ENCODE measurements around the gene CFAP46. TPM values are rescaled to one million over a fixed set of nuclear protein-coding genes. Genes with fewer than 3 reads are reported as not detected.

The CFAP46 gene
- polyA plus RNA-seq, 3 donors: 0.07 TPM; not detected in 2

DNA sequence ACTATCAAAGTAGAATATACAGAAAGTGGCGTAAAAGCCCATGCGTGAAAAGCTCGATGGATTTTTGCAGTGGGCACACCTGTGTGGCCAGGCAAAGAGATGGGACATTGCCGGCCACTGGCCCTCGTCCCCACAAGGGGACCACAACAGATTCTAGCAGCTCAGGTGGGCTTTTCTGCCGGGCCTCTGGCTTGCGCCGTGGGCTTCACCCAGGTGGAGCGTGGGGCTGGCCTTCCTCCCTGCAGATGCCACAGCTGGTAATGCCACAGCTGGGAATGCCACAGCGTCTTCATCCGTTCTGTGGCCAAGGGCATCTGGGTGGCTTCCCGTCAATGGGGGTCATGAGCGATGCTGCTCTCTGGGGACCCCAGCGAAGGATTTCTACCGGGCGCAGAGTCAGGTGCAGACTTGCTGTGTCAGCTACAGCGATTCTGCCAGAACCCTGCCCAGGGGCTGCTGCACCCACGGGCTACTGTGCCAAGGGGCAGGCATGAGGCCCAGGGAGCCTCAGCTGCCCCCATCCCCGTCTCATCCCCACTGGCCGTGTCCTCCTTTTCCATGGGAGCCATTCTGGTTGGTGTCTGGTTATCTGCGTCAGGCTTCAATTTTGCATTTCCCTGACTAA lies 103.9 kb downstream of the CFAP46 start:
- peaks cover 14 to 24% (median 19%) of the 10 kb centered on the region in 7 donors for H3K9me3 Mint-ChIP-seq
- Histone ChIP-seq H3K79me2 (ENCODE audit: insufficient read depth, low read length) (no peaks in the 10 kb centered on the region), H3K9ac (ENCODE audit: insufficient read depth, low read length, poor library complexity, severe bottlenecking) (no peak overlapping the region), H3K4me3 (replicated peaks in 1 of 3; ENCODE audit: low read depth in 2 of 3, low read length in 3 of 3) (no peak overlapping the region), H3K4me2 (replicated peaks; ENCODE audit: extremely low read depth, low read length, poor library complexity, severe bottlenecking) (no peak overlapping the region), H4K20me1 (ENCODE audit: insufficient read depth, low read length) (no peaks in the 10 kb centered on the region), H3K27me3 (ENCODE audit: control insufficient read depth in 2 of 2, insufficient read depth in 2 of 2, low read length in 2 of 2) (no peaks in the 10 kb centered on the region), H3K9me3 (replicated peaks in 1 of 2; ENCODE audit: control insufficient read depth in 1 of 2, insufficient read depth in 1 of 2, low read length in 2 of 2) (peaks cover 14 to 27% of the 10 kb centered on the region in 2 donors), H3K27ac (ENCODE audit: low read depth in 1 of 2, low read length in 2 of 2) (no peak overlapping the region), H2AFZ (ENCODE audit: insufficient read depth, low read depth, low read length, poor library complexity, severe bottlenecking) (no peak overlapping the region), H3K36me3 (replicated peaks in 1 of 2; ENCODE audit: control insufficient read depth in 1 of 2, insufficient read depth in 2 of 2, low read length in 2 of 2) (no peaks in the 10 kb centered on the region), H3K4me1 (ENCODE audit: control insufficient read depth in 1 of 2, insufficient read depth in 2 of 2, low read length in 2 of 2) (no peaks in the 10 kb centered on the region)
- TF ChIP-seq, protein P1, sequence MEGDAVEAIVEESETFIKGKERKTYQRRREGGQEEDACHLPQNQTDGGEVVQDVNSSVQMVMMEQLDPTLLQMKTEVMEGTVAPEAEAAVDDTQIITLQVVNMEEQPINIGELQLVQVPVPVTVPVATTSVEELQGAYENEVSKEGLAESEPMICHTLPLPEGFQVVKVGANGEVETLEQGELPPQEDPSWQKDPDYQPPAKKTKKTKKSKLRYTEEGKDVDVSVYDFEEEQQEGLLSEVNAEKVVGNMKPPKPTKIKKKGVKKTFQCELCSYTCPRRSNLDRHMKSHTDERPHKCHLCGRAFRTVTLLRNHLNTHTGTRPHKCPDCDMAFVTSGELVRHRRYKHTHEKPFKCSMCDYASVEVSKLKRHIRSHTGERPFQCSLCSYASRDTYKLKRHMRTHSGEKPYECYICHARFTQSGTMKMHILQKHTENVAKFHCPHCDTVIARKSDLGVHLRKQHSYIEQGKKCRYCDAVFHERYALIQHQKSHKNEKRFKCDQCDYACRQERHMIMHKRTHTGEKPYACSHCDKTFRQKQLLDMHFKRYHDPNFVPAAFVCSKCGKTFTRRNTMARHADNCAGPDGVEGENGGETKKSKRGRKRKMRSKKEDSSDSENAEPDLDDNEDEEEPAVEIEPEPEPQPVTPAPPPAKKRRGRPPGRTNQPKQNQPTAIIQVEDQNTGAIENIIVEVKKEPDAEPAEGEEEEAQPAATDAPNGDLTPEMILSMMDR (IDR thresholded peaks at IDR 0.05): no peak
- H3K27me3 Mint-ChIP-seq (ENCODE audit: low read depth in 3 of 3): peaks cover 1 to 5% (median 3%) of the 10 kb centered on the region in 3 donors
- no peak overlapping the region for H3K4me3 Mint-ChIP-seq
- H3K36me3 Mint-ChIP-seq: no peaks in the 10 kb centered on the region
- DNase-seq: no peak
- WGBS (ENCODE audit: insufficient coverage): 93% methylated on average over 21 of the region's 21 CpGs
- no peaks in the 10 kb centered on the region for H3K4me1 Mint-ChIP-seq
- H3K27ac Mint-ChIP-seq: no peak overlapping the region
- intact Hi-C loops (cut with micrococcal nuclease): no loop called here

DNA sequence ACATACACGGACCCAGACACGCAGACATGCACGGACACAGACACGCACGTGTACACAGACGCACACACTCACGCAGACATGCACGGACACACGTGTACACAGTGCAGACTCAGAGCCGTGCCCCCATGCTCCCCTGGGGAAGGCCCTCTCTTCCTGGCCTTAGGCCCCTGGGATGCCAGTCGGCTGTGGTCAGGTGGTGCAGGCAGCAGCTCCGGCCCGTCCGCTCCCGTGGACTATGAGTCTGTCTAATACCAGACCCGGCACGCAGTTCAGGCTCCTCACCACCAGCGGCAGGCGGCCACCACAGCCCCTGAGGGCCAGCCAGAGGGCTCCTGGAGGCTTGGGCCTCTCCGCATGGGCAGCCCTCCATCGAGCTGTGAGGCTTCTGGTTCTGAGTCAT lies 104.5 kb downstream of the CFAP46 start:
- H3K4me2 ChIP-seq (replicated peaks; ENCODE audit: extremely low read depth, low read length, poor library complexity, severe bottlenecking): no peak overlapping the region
- no peak overlapping the region for H3K4me3 ChIP-seq (replicated peaks in 1 of 3; ENCODE audit: low read depth in 2 of 3, low read length in 3 of 3)
- no peak overlapping the region for H2AFZ ChIP-seq (ENCODE audit: insufficient read depth, low read depth, low read length, poor library complexity, severe bottlenecking)
- Mint-ChIP-seq H3K27ac (no peak overlapping the region), H3K36me3 (no peaks in the 10 kb centered on the region), H3K9me3 (peaks cover 13 to 21% (median 15%) of the 10 kb centered on the region in 7 donors), H3K4me1 (no peaks in the 10 kb centered on the region), H3K27me3 (ENCODE audit: low read depth in 3 of 3) (peaks cover 1 to 5% (median 2%) of the 10 kb centered on the region in 3 donors), H3K4me3 (no peak overlapping the region)
- no peak overlapping the region for H3K27ac ChIP-seq (ENCODE audit: low read depth in 1 of 2, low read length in 2 of 2)
- peaks cover 9 to 21% of the 10 kb centered on the region in 2 donors for H3K9me3 ChIP-seq (replicated peaks in 1 of 2; ENCODE audit: control insufficient read depth in 1 of 2, insufficient read depth in 1 of 2, low read length in 2 of 2)
- intact Hi-C loops (cut with micrococcal nuclease): no loop called here
- no peaks in the 10 kb centered on the region for H3K4me1 ChIP-seq (ENCODE audit: control insufficient read depth in 1 of 2, insufficient read depth in 2 of 2, low read length in 2 of 2)
- TF ChIP-seq, protein P1 (IDR thresholded peaks at IDR 0.05): no peak
- DNase-seq: no peak
- no peaks in the 10 kb centered on the region for H4K20me1 ChIP-seq (ENCODE audit: insufficient read depth, low read length)
- no peak overlapping the region for H3K9ac ChIP-seq (ENCODE audit: insufficient read depth, low read length, poor library complexity, severe bottlenecking)
- no peaks in the 10 kb centered on the region for H3K27me3 ChIP-seq (ENCODE audit: control insufficient read depth in 2 of 2, insufficient read depth in 2 of 2, low read length in 2 of 2)
- no peaks in the 10 kb centered on the region for H3K36me3 ChIP-seq (replicated peaks in 1 of 2; ENCODE audit: control insufficient read depth in 1 of 2, insufficient read depth in 2 of 2, low read length in 2 of 2)
- no peaks in the 10 kb centered on the region for H3K79me2 ChIP-seq (ENCODE audit: insufficient read depth, low read length)
- 94% methylated on average over 21 of the region's 21 CpGs for WGBS (ENCODE audit: insufficient coverage)

Measured in CD14-positive monocyte (primary cell).